ENCODE measurements around the gene WNT5A. TPM values are rescaled to one million over a fixed set of nuclear protein-coding genes. Genes with fewer than 3 reads are reported as not detected.
A peak's percentile ranks its signal among the peaks of the same experiment; 100 is the strongest.

The WNT5A gene
- polyA plus RNA-seq, 1 donor (not counting 4 experiments of a cell fraction or from before 2014, with no cell fraction given): 9.4 TPM

DNA sequence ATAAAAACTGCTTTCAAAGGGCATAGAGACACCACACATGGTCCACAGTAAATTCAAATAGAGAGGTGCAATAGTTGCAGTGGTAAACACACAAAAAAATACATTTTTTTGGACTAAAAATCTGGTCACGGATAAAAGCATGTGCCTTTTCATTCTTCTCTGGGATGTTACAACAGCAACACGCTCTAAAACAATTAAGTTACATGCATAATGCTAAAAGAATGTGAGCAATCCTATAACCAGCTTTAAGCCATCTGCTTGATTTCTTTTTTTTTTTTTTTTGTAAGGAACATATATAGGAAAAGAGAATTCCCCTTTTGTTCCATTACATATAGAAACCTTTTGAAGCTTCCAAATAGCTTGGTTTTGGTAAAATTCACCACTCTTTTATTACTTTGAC is 20.0 kb downstream of the WNT5A start:
- Histone ChIP-seq H3K4me2 (ENCODE audit: control insufficient read depth, extremely low read depth, insufficient read depth, low read depth, low read length) (peak overlapping the region; percentile 31), H3K27ac (ENCODE audit: control insufficient read depth, insufficient read depth, low read length) (peak overlapping the region; percentile 25), H3K9me1 (ENCODE audit: control insufficient read depth, extremely low read depth, insufficient read depth, low read length) (no peaks in the 10 kb centered on the region), H3K9me3 (ENCODE audit: control insufficient read depth, low read depth, low read length) (no peaks in the 10 kb centered on the region), H3K36me3 (ENCODE audit: control insufficient read depth in 2 of 2, extremely low read depth in 1 of 2, insufficient read depth in 2 of 2, low read length in 2 of 2) (peaks cover 8 to 11% of the 10 kb centered on the region in 2 experiments), H4K20me1 (ENCODE audit: control insufficient read depth, extremely low read depth, insufficient read depth, low read length) (no peaks in the 10 kb centered on the region), H3K4me3 (ENCODE audit: control insufficient read depth in 2 of 3, extremely low read depth in 1 of 3, insufficient read depth in 2 of 3, low read depth in 1 of 3, low read length in 3 of 3) (no peak overlapping the region), H2AFZ (ENCODE audit: control insufficient read depth, low read length) (no peak overlapping the region), H3K9ac (ENCODE audit: control insufficient read depth, extremely low read depth, insufficient read depth, low read length) (no peak overlapping the region), H3K27me3 (ENCODE audit: control insufficient read depth, extremely low read depth, insufficient read depth, low read length) (no peaks in the 10 kb centered on the region), H3K4me1 (ENCODE audit: control insufficient read depth, extremely low read depth, insufficient read depth, low read length) (peaks cover 8% of the 10 kb centered on the region), H3K79me2 (ENCODE audit: control insufficient read depth, insufficient read depth, low read length) (no peaks in the 10 kb centered on the region)
- FAIRE-seq (no peak), DNase-seq (ENCODE audit: low read depth, low spot score) (no peak)
- TF ChIP-seq EZH2 (IDR thresholded peaks at IDR 0.05; ENCODE audit: low read length): no peak
- no peak for TF ChIP-seq CTCF (optimal IDR thresholded peaks at IDR 0.05 in 1 of 3, IDR thresholded peaks at IDR 0.05 in 1 of 3, conservative IDR thresholded peaks at IDR 0.05 in 1 of 3; ENCODE audit: extremely low read depth in 1 of 3, insufficient read depth in 2 of 3, low read length in 3 of 3)
- dilution Hi-C loops (cut with MboI; ENCODE audit: extremely low pct_ligation_motif_present, low sequenced_read_pairs): no loop called here

GRCh38 chr3:55466526-55466925 is 20.6 kb downstream of the WNT5A start:
- no peak overlapping the region for H3K4me2 ChIP-seq (ENCODE audit: control insufficient read depth, extremely low read depth, insufficient read depth, low read depth, low read length)
- TF ChIP-seq EZH2 (IDR thresholded peaks at IDR 0.05; ENCODE audit: low read length): no peak
- TF ChIP-seq CTCF (optimal IDR thresholded peaks at IDR 0.05 in 1 of 3, IDR thresholded peaks at IDR 0.05 in 1 of 3, conservative IDR thresholded peaks at IDR 0.05 in 1 of 3; ENCODE audit: extremely low read depth in 1 of 3, insufficient read depth in 2 of 3, low read length in 3 of 3): no peak
- no peak overlapping the region for H3K27ac ChIP-seq (ENCODE audit: control insufficient read depth, insufficient read depth, low read length)
- no peaks in the 10 kb centered on the region for H3K9me3 ChIP-seq (ENCODE audit: control insufficient read depth, low read depth, low read length)
- H3K9me1 ChIP-seq (ENCODE audit: control insufficient read depth, extremely low read depth, insufficient read depth, low read length): no peaks in the 10 kb centered on the region
- FAIRE-seq: no peak
- peaks cover 8 to 11% of the 10 kb centered on the region in 2 experiments for H3K36me3 ChIP-seq (ENCODE audit: control insufficient read depth in 2 of 2, extremely low read depth in 1 of 2, insufficient read depth in 2 of 2, low read length in 2 of 2)
- dilution Hi-C loops (cut with MboI; ENCODE audit: extremely low pct_ligation_motif_present, low sequenced_read_pairs): no loop called here
- H3K79me2 ChIP-seq (ENCODE audit: control insufficient read depth, insufficient read depth, low read length): no peaks in the 10 kb centered on the region
- no peak overlapping the region for H3K9ac ChIP-seq (ENCODE audit: control insufficient read depth, extremely low read depth, insufficient read depth, low read length)
- H2AFZ ChIP-seq (ENCODE audit: control insufficient read depth, low read length): no peak overlapping the region
- no peak for DNase-seq (ENCODE audit: low read depth, low spot score)
- no peaks in the 10 kb centered on the region for H4K20me1 ChIP-seq (ENCODE audit: control insufficient read depth, extremely low read depth, insufficient read depth, low read length)
- peaks cover 8% of the 10 kb centered on the region for H3K4me1 ChIP-seq (ENCODE audit: control insufficient read depth, extremely low read depth, insufficient read depth, low read length)
- no peaks in the 10 kb centered on the region for H3K27me3 ChIP-seq (ENCODE audit: control insufficient read depth, extremely low read depth, insufficient read depth, low read length)
- H3K4me3 ChIP-seq (ENCODE audit: control insufficient read depth in 2 of 3, extremely low read depth in 1 of 3, insufficient read depth in 2 of 3, low read depth in 1 of 3, low read length in 3 of 3): no peak overlapping the region
